Upper lobe of left lung (tissue), 6 donors: ENCODE measurements around the gene NDST3. TPM values are rescaled to one million over a fixed set of nuclear protein-coding genes. Genes with fewer than 3 reads are reported as not detected.

Experiments used
- ATAC-seq, 2 donors: fragments of 200-7000 bp; cut with Tn5 transposase; one replicate each; pipeline ENCODE4 v1.9.1; 2022; ENCODE audit warnings: mild to moderate bottlenecking in 2 of 2, moderate library complexity in 2 of 2; ENCODE audit not compliant: low FRiP score in 2 of 2
- DNase-seq, 2 donors: peaks; one replicate each; pipeline ENCODE4 v3.0.0-alpha.2; 2019 to 2020
- H3K27ac ChIP-seq, 4 donors: fragments of 200-600 bp; sonication (generic); one replicate each; pipeline ENCODE4 v1.5.1; 2016 to 2019
- H3K27me3 ChIP-seq, 4 donors: fragments of 200-600 bp; sonication (generic); one replicate each; pipeline ENCODE4 v1.5.1; 2017 to 2019
- H3K36me3 ChIP-seq, 4 donors: fragments of 200-600 bp; sonication (generic); one replicate each; pipeline ENCODE4 v1.5.1; 2016 to 2019
- H3K4me1 ChIP-seq, 4 donors: fragments of 200-600 bp; sonication (generic); one replicate each; pipeline ENCODE4 v1.5.1; 2018 to 2019
- H3K4me3 ChIP-seq, 4 donors: fragments of 200-600 bp; sonication (generic); one replicate each; pipeline ENCODE4 v1.5.1; 2017 to 2019; ENCODE audit warnings: mild to moderate bottlenecking in 2 of 4, moderate library complexity in 1 of 4
- H3K9me3 ChIP-seq, 4 donors: fragments of 200-600 bp; sonication (generic); one replicate each; pipeline ENCODE4 v1.5.1; 2018 to 2019
- EP300 ChIP-seq, 4 donors: sonication (generic); formaldehyde crosslinking; IDR thresholded peaks; one replicate each; pipeline ENCODE4 v1.5.1; 2017; ENCODE audit warnings: antibody characterized with exemption in 4 of 4, control low read depth in 2 of 4
- POLR2A ChIP-seq, 4 donors: fragments of 450-650 bp; IDR thresholded peaks; one replicate each; pipeline ENCODE4 v1.5.1; 2016 to 2017; ENCODE audit warnings: antibody characterized with exemption in 4 of 4, mild to moderate bottlenecking in 2 of 4
- POLR2AphosphoS5 ChIP-seq, 2 donors: sonication (generic); formaldehyde crosslinking; IDR thresholded peaks; one replicate each; pipeline ENCODE4 v1.5.1; 2017; ENCODE audit warnings: antibody characterized with exemption in 2 of 2
- WGBS, 2 donors: methylation state at CpG; one replicate each; pipeline ENCODE4 v1.1.5; 2017 to 2018; 5-methylcytosine and 5-hydroxymethylcytosine counted together
- total RNA-seq, 6 donors: library from RNA; depleted of rRNA in 4 of 6; stranded (reverse); fragments of >200 nt in 4 of 6; gene quantifications; one replicate each; pipeline versions ENCODE4 v1.1.0 to v1.2.1, GENCODE V29; 2016 to 2021
- TF ChIP-seq, protein P1 (sequence below), 6 experiments: fragments of 450-650 bp in 4 of 6; fragments of 200-600 bp in 2 of 6; sonication (generic) in 2 of 6; IDR thresholded peaks; one replicate each; pipeline ENCODE4 v1.5.1; 2016 to 2019; ENCODE audit warnings: antibody characterized with exemption in 6 of 6
- donor health status: DM: no; HTN: no; CAD: no; lungs with moderate emphysema.
- donor health status: DM: no; HTN: yes; CAD: no; lungs with severe emphysema.

NDST3 gene
- total RNA-seq, 6 donors from 2014 or later: 0.11 to 0.13 TPM; not detected in 4

- WGBS, 2 donors: 59 to 83% methylated on average over 3 to 4 of the region's 4 CpGs
- no peak for TF ChIP-seq POLR2AphosphoS5 (IDR thresholded peaks at IDR 0.05)
- TF ChIP-seq, protein P1, sequence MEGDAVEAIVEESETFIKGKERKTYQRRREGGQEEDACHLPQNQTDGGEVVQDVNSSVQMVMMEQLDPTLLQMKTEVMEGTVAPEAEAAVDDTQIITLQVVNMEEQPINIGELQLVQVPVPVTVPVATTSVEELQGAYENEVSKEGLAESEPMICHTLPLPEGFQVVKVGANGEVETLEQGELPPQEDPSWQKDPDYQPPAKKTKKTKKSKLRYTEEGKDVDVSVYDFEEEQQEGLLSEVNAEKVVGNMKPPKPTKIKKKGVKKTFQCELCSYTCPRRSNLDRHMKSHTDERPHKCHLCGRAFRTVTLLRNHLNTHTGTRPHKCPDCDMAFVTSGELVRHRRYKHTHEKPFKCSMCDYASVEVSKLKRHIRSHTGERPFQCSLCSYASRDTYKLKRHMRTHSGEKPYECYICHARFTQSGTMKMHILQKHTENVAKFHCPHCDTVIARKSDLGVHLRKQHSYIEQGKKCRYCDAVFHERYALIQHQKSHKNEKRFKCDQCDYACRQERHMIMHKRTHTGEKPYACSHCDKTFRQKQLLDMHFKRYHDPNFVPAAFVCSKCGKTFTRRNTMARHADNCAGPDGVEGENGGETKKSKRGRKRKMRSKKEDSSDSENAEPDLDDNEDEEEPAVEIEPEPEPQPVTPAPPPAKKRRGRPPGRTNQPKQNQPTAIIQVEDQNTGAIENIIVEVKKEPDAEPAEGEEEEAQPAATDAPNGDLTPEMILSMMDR (IDR thresholded peaks at IDR 0.05): no peak
- TF ChIP-seq EP300 (IDR thresholded peaks at IDR 0.05): no peak
- no peak for TF ChIP-seq POLR2A (IDR thresholded peaks at IDR 0.05)
Measured at GRCh38 chr4:118141240-118141639, 107.0 kb downstream of the NDST3 start.

GRCh38 chr4:118154649-118155048 is 120.4 kb downstream of the NDST3 start:
- Histone ChIP-seq H3K9me3 (peaks cover 0 to 6% (median 0%) of the 10 kb centered on the region in 4 donors), H3K27me3 (no peaks in the 10 kb centered on the region), H3K4me1 (no peaks in the 10 kb centered on the region), H3K36me3 (no peaks in the 10 kb centered on the region), H3K4me3 (no peak overlapping the region), H3K27ac (no peak overlapping the region)
- ATAC-seq (no peak), DNase-seq (no peak)
- TF ChIP-seq EP300 (IDR thresholded peaks at IDR 0.05): no peak
- no peak for TF ChIP-seq POLR2A (IDR thresholded peaks at IDR 0.05)
- no peak for TF ChIP-seq POLR2AphosphoS5 (IDR thresholded peaks at IDR 0.05)
- TF ChIP-seq, protein P1 (IDR thresholded peaks at IDR 0.05): no peak
- WGBS, 2 donors: 87 to 91% methylated on average over 5 of the region's 5 CpGs

More at GRCh38 chr4:118141240-118141639, 107.0 kb downstream of the NDST3 start:
- DNase-seq (no peak), ATAC-seq (no peak)
- no peaks in the 10 kb centered on the region for H3K9me3 ChIP-seq
- no peak overlapping the region for H3K4me3 ChIP-seq
- no peaks in the 10 kb centered on the region for H3K27me3 ChIP-seq
- no peaks in the 10 kb centered on the region for H3K4me1 ChIP-seq
- H3K27ac ChIP-seq: no peak overlapping the region
- H3K36me3 ChIP-seq: no peaks in the 10 kb centered on the region

GRCh38 chr4:118155516-118155915 is 121.2 kb downstream of the NDST3 start:
- no peaks in the 10 kb centered on the region for H3K27me3 ChIP-seq
- H3K9me3 ChIP-seq: peaks cover 0 to 6% (median 0%) of the 10 kb centered on the region in 4 donors
- ATAC-seq (no peak), DNase-seq (no peak)
- no peak overlapping the region for H3K27ac ChIP-seq
- H3K4me3 ChIP-seq: no peak overlapping the region
- H3K4me1 ChIP-seq: no peaks in the 10 kb centered on the region
- TF ChIP-seq, protein P1 (IDR thresholded peaks at IDR 0.05): no peak
- TF ChIP-seq POLR2A (IDR thresholded peaks at IDR 0.05): no peak
- H3K36me3 ChIP-seq: no peaks in the 10 kb centered on the region

DNA sequence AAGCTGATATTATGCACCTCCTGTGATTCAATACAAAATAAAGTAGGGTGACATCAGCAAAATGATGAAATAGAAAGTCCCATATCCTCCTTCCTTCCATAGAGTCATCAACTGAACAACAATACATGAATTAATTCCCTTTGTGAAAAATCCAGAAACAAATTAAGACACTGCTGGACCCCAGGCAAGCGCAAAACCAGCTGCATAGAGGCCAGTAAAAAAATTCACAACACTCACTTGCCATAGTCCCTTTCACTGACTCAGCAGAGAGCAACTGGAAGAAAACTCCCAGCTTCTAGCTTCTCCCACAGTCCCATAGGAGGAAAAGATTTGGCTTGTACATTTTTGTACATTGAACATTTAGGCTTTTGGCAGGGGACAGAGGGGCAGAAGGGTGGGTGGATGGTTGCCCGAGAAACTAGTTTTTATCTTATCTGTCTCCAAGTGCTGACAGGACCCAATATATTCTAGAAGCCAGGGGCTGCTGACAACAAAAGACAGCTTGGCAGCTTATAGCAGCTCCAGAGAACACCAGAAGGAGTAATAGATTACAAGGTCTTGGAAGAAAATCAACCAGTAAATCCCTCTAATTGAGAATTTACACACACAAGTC is 124.6 kb downstream of the NDST3 start:
- no peak for TF ChIP-seq POLR2A (IDR thresholded peaks at IDR 0.05)
- TF ChIP-seq EP300 (IDR thresholded peaks at IDR 0.05): no peak
- no peak for TF ChIP-seq POLR2AphosphoS5 (IDR thresholded peaks at IDR 0.05)
- TF ChIP-seq, protein P1 (IDR thresholded peaks at IDR 0.05): no peak
- no peaks in the 10 kb centered on the region for H3K27me3 ChIP-seq
- H3K4me1 ChIP-seq: no peaks in the 10 kb centered on the region
- no peak overlapping the region for H3K27ac ChIP-seq
- no peaks in the 10 kb centered on the region for H3K36me3 ChIP-seq
- H3K9me3 ChIP-seq: peaks cover 0 to 11% (median 0%) of the 10 kb centered on the region in 4 donors
- no peak for DNase-seq
- no peak for ATAC-seq
- no peak overlapping the region for H3K4me3 ChIP-seq
- 71 to 76% methylated on average over 2 of the region's 2 CpGs for WGBS, 2 donors

GRCh38 chr4:118167306-118167705 is 133.0 kb downstream of the NDST3 start:
- WGBS, 2 donors: 97 to 100% methylated on average over 1 of the region's 1 CpG
- Histone ChIP-seq H3K27ac (no peak overlapping the region), H3K27me3 (no peaks in the 10 kb centered on the region), H3K36me3 (no peaks in the 10 kb centered on the region), H3K4me1 (no peaks in the 10 kb centered on the region), H3K9me3 (peaks cover 0 to 12% (median 0%) of the 10 kb centered on the region in 4 donors), H3K4me3 (no peak overlapping the region)
- no peak for TF ChIP-seq POLR2AphosphoS5 (IDR thresholded peaks at IDR 0.05)
- TF ChIP-seq POLR2A (IDR thresholded peaks at IDR 0.05): no peak
- TF ChIP-seq EP300 (IDR thresholded peaks at IDR 0.05): no peak
- TF ChIP-seq, protein P1 (IDR thresholded peaks at IDR 0.05): no peak
- ATAC-seq (no peak), DNase-seq (no peak)
